HG03135 (cell line): ENCODE data around the gene RREB1.
A peak's percentile ranks its signal among the peaks of the same experiment; 100 is the strongest.
"Not testable (repeated sequence)": the region's sequence is repeated elsewhere in the genome, so short reads cannot be mapped to it uniquely, and the experiment has no call there.

Source experiments
- ATAC-seq: cut with Tn5 transposase; IDR thresholded peaks from one replicate; pipeline ENCODE4 v1.9.1; 2021; ENCODE audit warnings: mild to moderate bottlenecking, moderate library complexity; ENCODE audit not compliant: unreplicated experiment

RREB1 gene

GRCh38 chr6:7142228-7142801, 34.6 kb downstream of the RREB1 start:
- no peak for ATAC-seq

GRCh38 chr6:7142918-7143475, 35.2 kb downstream of the RREB1 start:
- no peak for ATAC-seq

GRCh38 chr6:7143476-7143974, 35.8 kb downstream of the RREB1 start:
- ATAC-seq, result no peak

GRCh38 chr6:7144872-7145584, 37.3 kb downstream of the RREB1 start:
- ATAC-seq, result no peak

GRCh38 chr6:7145585-7145884, 37.8 kb downstream of the RREB1 start:
- no peak for ATAC-seq

GRCh38 chr6:7145885-7146828, 38.4 kb downstream of the RREB1 start:
- ATAC-seq, result no peak

- no peak for ATAC-seq
Observed at GRCh38 chr6:7147051-7147671, 39.4 kb downstream of the RREB1 start.

- no peak for ATAC-seq
Observed at GRCh38 chr6:7148100-7148822, 40.5 kb downstream of the RREB1 start.

GRCh38 chr6:7150381-7151064, 42.8 kb downstream of the RREB1 start:
- no peak for ATAC-seq

GRCh38 chr6:7151381-7151780, 43.6 kb downstream of the RREB1 start:
- no peak for ATAC-seq

GRCh38 chr6:7152462-7152861, 44.7 kb downstream of the RREB1 start:
- no peak for ATAC-seq

- ATAC-seq, result peak; percentile 3
Observed at GRCh38 chr6:7153789-7154188, 46.0 kb downstream of the RREB1 start.

GRCh38 chr6:7154341-7155139, 46.8 kb downstream of the RREB1 start:
- ATAC-seq, result peak; percentile 64

GRCh38 chr6:7155871-7156579, 48.3 kb downstream of the RREB1 start:
- ATAC-seq, result peak; percentile 32

- no peak for ATAC-seq
Observed at GRCh38 chr6:7156643-7157278, 49.0 kb downstream of the RREB1 start.

GRCh38 chr6:7157307-7157706, 49.5 kb downstream of the RREB1 start:
- ATAC-seq, result not testable (repeated sequence)

- ATAC-seq, result no peak
Observed at GRCh38 chr6:7157752-7158616, 50.2 kb downstream of the RREB1 start.
